Stimulated activated CD8-positive, alpha-beta memory T cell treated with anti-CD3 and anti-CD28 coated beads, Interleukin-12 subunit alpha, Interleukin-12 subunit beta, amount 100 ng/mL, for 24 hours (primary cell): ENCODE data around the gene PCNA.
"Not testable (repeated sequence)": the region's sequence is repeated elsewhere in the genome, so short reads cannot be mapped to it uniquely, and the experiment has no call there.

Source experiments
- DNase-seq: peaks from one replicate; pipeline ENCODE4 v3.0.0-alpha.2; 2020; ENCODE audit errors: extremely low read depth

PCNA gene

GRCh38 chr20:5099009-5099408 is 20.7 kb downstream of the PCNA start:
- DNase-seq, result not testable (repeated sequence)

GRCh38 chr20:5096463-5096862 is 23.3 kb downstream of the PCNA start:
- no peak for DNase-seq

- no peak for DNase-seq
Measured at GRCh38 chr20:5095931-5096330, 23.8 kb downstream of the PCNA start.

GRCh38 chr20:5095454-5095853 is 24.3 kb downstream of the PCNA start:
- no peak for DNase-seq

GRCh38 chr20:5092765-5093339 is 26.9 kb downstream of the PCNA start:
- DNase-seq, result no peak

GRCh38 chr20:5091902-5092301 is 27.9 kb downstream of the PCNA start:
- no peak for DNase-seq

- DNase-seq, result no peak
Measured at GRCh38 chr20:5090191-5090590, 29.6 kb downstream of the PCNA start.

GRCh38 chr20:5088688-5089087 is 31.1 kb downstream of the PCNA start:
- no peak for DNase-seq

- no peak for DNase-seq
Measured at GRCh38 chr20:5085380-5085779, 34.4 kb downstream of the PCNA start.

GRCh38 chr20:5080384-5080877 is 39.3 kb downstream of the PCNA start:
- DNase-seq, result no peak

- peak; percentile 33 for DNase-seq
Measured at GRCh38 chr20:5078399-5078958, 41.3 kb downstream of the PCNA start.

GRCh38 chr20:5077761-5078387 is 41.9 kb downstream of the PCNA start:
- DNase-seq, result no peak

GRCh38 chr20:5076913-5077312 is 42.8 kb downstream of the PCNA start:
- DNase-seq, result not testable (repeated sequence)

GRCh38 chr20:5074232-5074674 is 45.5 kb downstream of the PCNA start:
- DNase-seq, result no peak

- no peak for DNase-seq
Measured at GRCh38 chr20:5073660-5074231, 46.0 kb downstream of the PCNA start.

- DNase-seq, result no peak
Measured at GRCh38 chr20:5072756-5073659, 46.8 kb downstream of the PCNA start.

- DNase-seq, result not testable (repeated sequence)
Measured at GRCh38 chr20:5071942-5072341, 47.8 kb downstream of the PCNA start.

GRCh38 chr20:5070570-5070969 is 49.2 kb downstream of the PCNA start:
- no peak for DNase-seq

GRCh38 chr20:5070081-5070480 is 49.7 kb downstream of the PCNA start:
- DNase-seq, result no peak

GRCh38 chr20:5069141-5069806 is 50.5 kb downstream of the PCNA start:
- DNase-seq, result no peak
